Keratinocyte (primary cell): ENCODE data around the gene ARSB.

Experiments used
- CTCF ChIP-seq, 3 experiments: IDR thresholded peaks in 1 of 3; conservative IDR thresholded peaks in 1 of 3; optimal IDR thresholded peaks in 1 of 3; 2 replicates in 2 of 3; 3 replicates in 1 of 3; pipeline versions ENCODE3 to v1.5.1; 2011; ENCODE audit warnings: low read length in 3 of 3, mild to moderate bottlenecking in 3 of 3, moderate library complexity in 2 of 3, control low read depth in 1 of 3, inconsistent platforms in 1 of 3; ENCODE audit not compliant: insufficient read depth in 2 of 3; ENCODE audit errors: extremely low read depth in 1 of 3
- EZH2 ChIP-seq: IDR thresholded peaks from one replicate; pipeline ENCODE4 v1.6.1; 2012; ENCODE audit warnings: inconsistent platforms, mild to moderate bottlenecking, low read length, moderate library complexity

- TF ChIP-seq CTCF (optimal IDR thresholded peaks at IDR 0.05 in 1 of 3, IDR thresholded peaks at IDR 0.05 in 1 of 3, conservative IDR thresholded peaks at IDR 0.05 in 1 of 3; ENCODE audit: extremely low read depth in 1 of 3, insufficient read depth in 2 of 3, low read length in 3 of 3): no peak
- no peak for TF ChIP-seq EZH2
Observed at GRCh38 chr5:78887384-78888118, 97.6 kb downstream of the ARSB start.
